ENCODE measurements around the gene SNX33.

GRCh38 chr15:75697523-75697922 lies 49.8 kb downstream of the SNX33 start:
- TF ChIP-seq EZH2 (IDR thresholded peaks at IDR 0.05; ENCODE audit: insufficient read depth, low read length) = no peak
- TF ChIP-seq CTCF (IDR thresholded peaks at IDR 0.05; ENCODE audit: insufficient read depth, low read depth, low read length) = no peak

Measured in astrocyte (in vitro differentiated cells and primary cell).